ENCODE results near the gene MS4A2.

- TF ChIP-seq CTCF (IDR thresholded peaks at IDR 0.05) (no peak), POLR2A (IDR thresholded peaks at IDR 0.05) (no peak)
Measured at GRCh38 chr11:60129853-60130252, 41.4 kb downstream of the MS4A2 start.

Measured in body of pancreas (tissue), 4 donors.